CD4-positive, alpha-beta T cell treated with Interleukin-15 for 4 hours (primary cell): Measurements from ENCODE around the gene CDH19.

Source experiments
- DNase-seq: peaks from one replicate; pipeline ENCODE4 v3.0.0-alpha.2; 2020; ENCODE audit warnings: low spot score

Gene CDH19

GRCh38 chr18:66603941-66604627 lies at the start of gene CDH19:
TSS of gene CDH19 (minus strand) at chr18:66604090. CDS start at chr18:66572204, 31,886 bp downstream.
- no peak for DNase-seq

- no peak for DNase-seq
Measured at GRCh38 chr18:66647671-66648070, 43.8 kb upstream of the CDH19 start.

GRCh38 chr18:66646609-66647008 lies 42.7 kb upstream of the CDH19 start:
- DNase-seq, result no peak

DNA sequence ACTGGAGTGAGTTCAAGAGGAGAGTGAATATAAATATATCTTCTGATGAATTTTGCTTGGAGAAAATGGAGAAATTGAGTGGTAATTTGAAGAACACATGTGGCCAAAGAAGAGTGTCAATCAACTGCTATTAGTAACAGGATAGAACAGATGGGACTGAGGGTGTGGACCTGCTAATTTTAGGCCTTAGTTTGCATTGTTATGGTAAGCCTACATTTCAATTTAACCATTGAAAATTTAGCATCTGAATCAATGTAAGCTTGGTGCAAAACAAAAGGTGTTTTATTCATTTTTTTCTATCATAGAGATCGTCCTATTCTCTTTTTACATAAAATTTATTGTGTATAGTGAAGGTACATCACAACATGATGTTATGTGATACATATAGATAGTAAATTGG lies 42.1 kb upstream of the CDH19 start:
- DNase-seq, result no peak

DNA sequence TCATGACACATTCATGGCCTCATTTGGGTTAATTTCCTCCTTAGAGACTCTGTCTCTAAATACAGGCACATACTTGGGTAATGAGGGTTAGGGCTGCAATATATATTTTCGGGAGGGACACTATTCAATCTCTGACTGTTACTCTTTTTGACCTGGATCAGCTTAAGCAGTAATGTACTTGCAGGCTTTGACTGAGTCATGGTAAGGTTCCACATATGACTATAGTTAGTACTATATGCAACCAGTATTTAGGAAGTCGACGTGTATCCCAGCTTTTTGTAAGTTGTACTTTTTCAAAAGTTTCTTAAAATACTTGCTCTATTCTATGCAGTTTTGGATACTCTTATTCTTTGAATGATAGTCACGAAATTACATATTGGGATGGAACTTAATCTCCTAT lies 37.2 kb upstream of the CDH19 start:
- no peak for DNase-seq

DNA sequence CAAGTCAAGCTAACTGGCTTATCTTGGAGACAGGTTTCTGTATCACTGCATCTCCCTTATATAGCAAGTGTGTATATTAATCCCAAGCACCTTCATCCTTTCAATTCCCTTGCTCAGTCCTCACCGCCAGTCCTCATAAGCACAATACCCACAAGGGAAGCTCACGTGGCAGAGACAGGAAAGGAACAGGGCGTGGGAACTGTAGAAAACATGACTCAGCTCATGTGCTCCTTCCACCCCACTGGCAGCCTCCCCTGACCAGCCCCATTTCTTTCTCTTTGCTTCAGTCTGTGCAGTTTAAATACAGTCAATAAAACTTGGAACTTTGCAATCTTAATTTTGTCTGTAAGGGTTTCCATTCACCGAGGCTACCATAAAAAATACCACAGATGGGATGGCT lies 36.5 kb upstream of the CDH19 start:
- DNase-seq, result no peak

- DNase-seq, result no peak
Measured at GRCh38 chr18:66638856-66639629, 35.2 kb upstream of the CDH19 start.

- DNase-seq, result no peak
Measured at GRCh38 chr18:66635342-66635741, 31.5 kb upstream of the CDH19 start.

GRCh38 chr18:66632756-66633155 lies 28.9 kb upstream of the CDH19 start:
- no peak for DNase-seq

- DNase-seq, result no peak
Measured at GRCh38 chr18:66630831-66631230, 26.9 kb upstream of the CDH19 start.

DNA sequence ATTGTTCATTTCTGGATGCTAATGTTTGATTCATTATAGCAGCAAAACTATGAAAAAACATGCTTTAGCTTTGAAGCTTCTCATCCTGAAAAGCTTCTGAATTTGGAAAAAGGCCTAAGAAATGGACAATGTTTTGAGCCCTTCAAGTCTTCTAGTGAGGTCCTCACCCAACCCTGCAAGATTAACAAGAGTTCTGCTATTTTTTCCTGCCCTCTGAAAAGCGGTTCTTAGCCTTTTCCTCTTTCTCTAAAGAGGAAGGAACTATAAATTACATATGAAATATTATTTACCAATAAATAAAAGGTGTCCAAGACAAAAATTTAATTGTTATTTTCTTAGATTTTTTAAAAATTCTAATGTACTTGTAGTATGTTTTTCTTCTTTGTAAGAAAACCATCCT lies 19.9 kb upstream of the CDH19 start:
- no peak for DNase-seq

DNA sequence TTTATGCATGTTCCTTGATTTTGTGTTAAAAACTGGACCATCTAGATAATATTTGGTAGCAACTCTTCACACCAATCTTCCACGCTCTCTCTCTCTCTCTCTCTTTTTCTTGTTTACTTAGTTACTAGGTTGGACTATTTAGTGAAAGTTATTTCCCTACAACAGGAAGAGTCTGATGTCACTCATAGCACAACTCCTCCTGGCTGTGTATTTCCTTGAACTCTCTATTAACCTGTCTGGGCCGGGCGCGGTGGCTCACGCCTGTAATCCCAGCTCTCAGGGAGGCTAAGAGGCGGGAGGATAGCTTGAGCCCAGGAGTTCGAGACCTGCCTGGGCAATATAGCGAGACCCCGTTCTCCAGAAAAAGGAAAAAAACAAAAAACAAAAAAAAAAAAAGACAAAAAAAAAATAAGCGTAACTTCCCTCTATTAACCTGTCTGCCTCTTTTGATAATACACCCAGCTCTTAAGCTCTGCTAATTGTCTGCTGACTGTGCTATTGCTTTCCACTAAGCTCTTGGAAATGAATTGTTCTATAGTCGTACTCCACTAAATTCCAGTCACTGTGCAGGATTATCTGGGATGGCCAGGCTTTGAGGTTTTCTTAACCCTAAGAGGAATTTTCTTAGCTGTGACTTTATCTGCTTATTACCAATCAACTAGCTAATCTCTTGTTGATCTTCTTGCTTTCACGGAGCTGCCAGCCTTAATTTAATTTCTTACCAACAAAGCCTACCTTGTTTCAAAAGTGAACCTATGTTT lies 18.1 kb upstream of the CDH19 start:
- no peak for DNase-seq

- DNase-seq, result no peak
Measured at GRCh38 chr18:66616523-66616983, 12.7 kb upstream of the CDH19 start.

GRCh38 chr18:66615176-66615575 lies 11.3 kb upstream of the CDH19 start:
- DNase-seq, result no peak

DNA sequence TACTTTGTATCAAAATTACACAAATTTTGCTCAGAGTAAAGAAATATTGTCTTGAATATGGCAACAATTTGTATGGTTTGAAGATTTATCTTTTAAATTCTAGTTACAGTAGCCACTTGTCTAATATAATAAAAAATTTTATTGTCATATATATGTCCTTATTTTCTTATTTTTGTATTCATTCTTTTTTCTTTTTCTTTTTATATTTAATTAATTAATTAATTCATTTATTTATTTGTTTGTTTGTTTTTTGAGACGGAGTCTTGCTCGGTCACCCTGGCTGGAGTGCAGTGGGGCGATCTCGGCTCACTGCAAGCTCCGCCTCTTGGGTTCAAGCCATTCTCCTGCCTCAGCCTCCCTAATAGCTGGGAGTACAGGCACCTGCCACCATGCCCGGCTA lies 3.7 kb upstream of the CDH19 start:
- DNase-seq, result no peak

DNA sequence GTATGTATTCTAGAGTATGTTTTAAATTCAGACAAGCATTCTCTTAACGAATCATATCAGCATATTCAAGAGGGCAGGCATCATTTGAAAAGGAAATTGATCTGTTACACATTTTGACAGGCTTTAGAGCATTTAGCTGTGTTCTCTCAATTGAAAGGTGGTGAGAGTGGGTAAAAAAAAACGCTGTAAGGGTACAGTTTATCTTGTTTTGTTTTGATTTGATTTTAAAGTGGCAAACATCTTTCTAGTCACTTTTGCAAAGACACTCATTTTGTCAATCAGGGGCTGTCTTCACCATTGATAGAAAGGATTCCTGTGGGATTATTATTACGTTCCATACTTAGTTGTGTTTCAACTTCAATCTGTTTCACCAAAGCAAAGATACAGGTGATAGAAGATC lies 2.2 kb downstream of the CDH19 start:
- DNase-seq, result no peak

- DNase-seq, result no peak
Measured at GRCh38 chr18:66599190-66599589, 4.7 kb downstream of the CDH19 start.

DNA sequence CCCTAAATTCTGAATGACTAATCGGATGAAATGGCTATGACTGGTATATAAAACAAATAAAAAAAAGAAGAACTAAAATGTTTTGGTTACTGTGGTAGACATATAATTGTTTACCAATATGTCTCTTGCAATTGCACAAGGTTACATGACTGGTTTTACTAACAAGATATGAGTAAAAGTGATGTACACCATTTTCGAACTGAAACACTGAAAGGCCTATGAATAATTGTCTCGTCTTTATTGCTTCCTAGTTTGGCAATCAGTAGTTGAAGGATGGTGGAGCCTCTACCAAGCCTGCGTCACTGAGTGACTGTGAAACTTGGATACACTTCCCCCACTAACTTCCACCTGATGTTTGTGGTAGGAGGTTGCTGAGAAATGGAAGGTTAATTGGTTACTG lies 16.5 kb downstream of the CDH19 start:
- DNase-seq, result no peak

DNA sequence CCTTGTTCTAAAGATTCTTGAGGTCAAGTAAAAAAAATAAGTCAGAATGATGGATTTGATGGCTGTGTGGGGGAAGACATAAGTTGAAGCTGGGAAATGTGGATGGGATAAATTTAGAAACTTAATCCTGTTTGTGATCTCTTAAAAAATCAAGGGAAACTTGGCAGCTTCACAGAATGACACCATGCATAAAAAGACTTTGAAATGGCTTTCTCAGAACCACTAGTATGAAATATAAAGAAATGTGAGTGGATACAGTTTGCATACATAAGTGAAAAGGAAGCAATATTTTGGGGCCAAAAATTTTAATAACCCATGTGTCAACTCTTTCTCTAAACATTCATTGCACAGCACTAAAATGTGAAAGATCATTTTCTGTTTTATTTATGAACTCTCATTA lies 21.7 kb downstream of the CDH19 start:
- DNase-seq, result no peak

DNA sequence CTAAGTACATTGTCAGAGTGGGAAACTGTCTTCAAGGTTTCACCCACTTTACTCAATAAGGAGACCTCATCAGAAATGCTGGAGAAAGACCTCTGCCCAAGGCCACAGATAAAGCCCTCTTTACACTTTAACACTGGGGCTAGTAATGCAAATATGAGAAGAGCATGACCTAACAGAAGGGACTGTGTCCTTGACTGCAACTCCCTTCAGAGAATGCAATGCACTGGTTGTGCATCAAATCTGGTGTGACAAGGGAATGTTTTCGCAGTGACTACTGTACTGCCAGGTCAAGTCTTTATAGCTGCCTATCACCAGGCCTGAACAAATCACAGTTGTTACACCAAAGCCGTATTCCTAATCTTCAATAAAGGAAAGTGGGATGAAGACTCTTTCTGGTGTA lies 28.6 kb downstream of the CDH19 start:
- no peak for DNase-seq

DNA sequence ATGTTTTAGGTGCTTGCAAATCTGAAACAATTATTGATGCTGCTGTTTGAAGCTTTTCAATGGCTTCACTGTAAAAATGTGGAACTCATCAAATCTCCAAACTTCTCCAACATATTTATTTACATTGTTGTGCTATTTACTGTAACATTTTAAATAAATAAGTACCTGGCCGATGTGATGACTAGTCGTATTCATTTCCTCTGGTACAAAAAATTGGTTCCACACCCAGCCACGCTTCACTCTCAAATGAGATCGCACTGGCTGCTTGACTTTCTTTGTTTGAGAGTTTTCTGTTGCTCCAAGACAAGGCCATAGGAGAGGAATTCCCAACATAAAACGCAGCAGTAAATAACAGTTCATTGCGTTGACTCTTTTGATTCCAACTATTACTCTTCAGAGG lies 32.0 kb downstream of the CDH19 start:
- DNase-seq, result no peak

DNA sequence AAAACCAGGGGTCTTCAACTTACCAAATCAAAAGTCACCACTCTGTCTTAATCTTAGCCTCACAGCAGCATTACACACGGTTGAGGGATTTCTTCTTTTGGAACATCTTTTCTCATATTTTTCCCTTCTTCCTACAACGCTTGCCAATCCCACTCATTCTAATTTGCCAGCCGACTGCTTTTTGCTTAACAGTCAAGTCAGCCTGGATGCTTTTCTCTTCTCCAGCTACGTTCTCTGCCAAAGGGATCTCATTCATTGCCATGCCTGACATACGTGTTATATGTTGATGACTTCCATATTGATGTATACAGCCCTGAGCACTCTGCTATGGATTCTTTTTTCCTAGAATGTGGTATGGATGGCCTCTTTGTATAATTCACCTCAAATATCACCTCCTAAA lies 37.3 kb downstream of the CDH19 start:
- DNase-seq, result no peak

DNA sequence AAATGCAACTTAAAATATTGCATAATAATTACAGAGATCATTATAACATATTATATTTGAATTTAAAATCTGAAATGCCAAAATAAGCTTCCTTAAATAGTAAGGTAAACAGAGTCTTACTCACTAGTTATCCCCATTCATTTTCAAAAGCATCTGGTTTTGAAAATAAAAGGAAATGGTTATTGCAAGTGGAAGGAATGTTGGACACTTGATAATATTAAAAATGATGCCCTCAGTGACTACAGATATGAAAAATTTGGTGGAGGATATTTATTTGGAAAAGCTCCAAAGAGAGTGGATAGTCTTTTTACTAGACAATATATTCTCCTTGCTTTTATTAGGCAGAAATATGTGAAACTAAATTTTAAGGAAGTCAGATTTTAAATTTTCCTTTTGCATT lies 39.7 kb downstream of the CDH19 start:
- DNase-seq, result no peak
